NCI-H1092 (cell line): ENCODE results near the gene CALML4.
"Not testable (repeated sequence)": the region's sequence is repeated elsewhere in the genome, so short reads cannot be mapped to it uniquely, and the experiment has no call there.

Experiments used
- DNase-seq: peaks from one replicate; lab custom pipeline; 2025; lab: John Stamatoyannopoulos, UW

Gene CALML4

GRCh38 chr15:68204776-68205557 is at the start of gene CALML4:
TSS of gene CALML4 (minus strand) at chr15:68205332. CDS start at chr15:68205247, 85 bp downstream.
- peak; percentile 11 for DNase-seq

- DNase-seq: peak; percentile 14
Observed at GRCh38 chr15:68252925-68253534, 47.9 kb upstream of the CALML4 start.

- DNase-seq: no peak
Observed at GRCh38 chr15:68249058-68249713, 44.1 kb upstream of the CALML4 start.

GRCh38 chr15:68244235-68244634 is 39.1 kb upstream of the CALML4 start:
- DNase-seq: no peak

- DNase-seq: no peak
Observed at GRCh38 chr15:68241088-68241935, 36.2 kb upstream of the CALML4 start.

- DNase-seq: no peak
Observed at GRCh38 chr15:68239025-68239424, 33.9 kb upstream of the CALML4 start.

- no peak for DNase-seq
Observed at GRCh38 chr15:68235022-68235421, 29.9 kb upstream of the CALML4 start.

- DNase-seq: not testable (repeated sequence)
Observed at GRCh38 chr15:68234520-68234919, 29.4 kb upstream of the CALML4 start.

GRCh38 chr15:68234060-68234459 is 28.9 kb upstream of the CALML4 start:
- DNase-seq: no peak

GRCh38 chr15:68232937-68233336 is 27.8 kb upstream of the CALML4 start:
- no peak for DNase-seq

GRCh38 chr15:68232449-68232848 is 27.3 kb upstream of the CALML4 start:
- DNase-seq: no peak

GRCh38 chr15:68231102-68231818 is 26.1 kb upstream of the CALML4 start:
- no peak for DNase-seq

GRCh38 chr15:68230157-68231100 is 25.3 kb upstream of the CALML4 start:
- DNase-seq: no peak

- peak; percentile 60 for DNase-seq
Observed at GRCh38 chr15:68229386-68230156, 24.4 kb upstream of the CALML4 start, which contains the start of gene CLN6. TSS of gene CLN6 (minus strand) at chr15:68229728. CDS start at chr15:68229584, 144 bp downstream.

- no peak for DNase-seq
Observed at GRCh38 chr15:68228971-68229385, 23.8 kb upstream of the CALML4 start.

- DNase-seq: no peak
Observed at GRCh38 chr15:68228143-68228970, 23.2 kb upstream of the CALML4 start.

- no peak for DNase-seq
Observed at GRCh38 chr15:68227643-68228142, 22.6 kb upstream of the CALML4 start.

GRCh38 chr15:68225442-68225841 is 20.3 kb upstream of the CALML4 start:
- not testable (repeated sequence) for DNase-seq
